GM12873 (cell line): ENCODE measurements around the gene UST.

Experiments
- TF ChIP-seq, protein P1 (sequence below): IDR thresholded peaks from 2 replicates; pipeline ENCODE4 v1.5.1; 2012; ENCODE audit warnings: low read depth, mild to moderate bottlenecking, moderate library complexity, low read length, control low read depth; ENCODE audit not compliant: insufficient read depth; ENCODE audit errors: missing control alignments

UST gene

GRCh38 chr6:149085557-149085938, 338.7 kb downstream of the UST start:
- TF ChIP-seq, protein P1, sequence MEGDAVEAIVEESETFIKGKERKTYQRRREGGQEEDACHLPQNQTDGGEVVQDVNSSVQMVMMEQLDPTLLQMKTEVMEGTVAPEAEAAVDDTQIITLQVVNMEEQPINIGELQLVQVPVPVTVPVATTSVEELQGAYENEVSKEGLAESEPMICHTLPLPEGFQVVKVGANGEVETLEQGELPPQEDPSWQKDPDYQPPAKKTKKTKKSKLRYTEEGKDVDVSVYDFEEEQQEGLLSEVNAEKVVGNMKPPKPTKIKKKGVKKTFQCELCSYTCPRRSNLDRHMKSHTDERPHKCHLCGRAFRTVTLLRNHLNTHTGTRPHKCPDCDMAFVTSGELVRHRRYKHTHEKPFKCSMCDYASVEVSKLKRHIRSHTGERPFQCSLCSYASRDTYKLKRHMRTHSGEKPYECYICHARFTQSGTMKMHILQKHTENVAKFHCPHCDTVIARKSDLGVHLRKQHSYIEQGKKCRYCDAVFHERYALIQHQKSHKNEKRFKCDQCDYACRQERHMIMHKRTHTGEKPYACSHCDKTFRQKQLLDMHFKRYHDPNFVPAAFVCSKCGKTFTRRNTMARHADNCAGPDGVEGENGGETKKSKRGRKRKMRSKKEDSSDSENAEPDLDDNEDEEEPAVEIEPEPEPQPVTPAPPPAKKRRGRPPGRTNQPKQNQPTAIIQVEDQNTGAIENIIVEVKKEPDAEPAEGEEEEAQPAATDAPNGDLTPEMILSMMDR: no peak

GRCh38 chr6:149086363-149086762, 339.5 kb downstream of the UST start:
- TF ChIP-seq, protein P1: no peak

DNA sequence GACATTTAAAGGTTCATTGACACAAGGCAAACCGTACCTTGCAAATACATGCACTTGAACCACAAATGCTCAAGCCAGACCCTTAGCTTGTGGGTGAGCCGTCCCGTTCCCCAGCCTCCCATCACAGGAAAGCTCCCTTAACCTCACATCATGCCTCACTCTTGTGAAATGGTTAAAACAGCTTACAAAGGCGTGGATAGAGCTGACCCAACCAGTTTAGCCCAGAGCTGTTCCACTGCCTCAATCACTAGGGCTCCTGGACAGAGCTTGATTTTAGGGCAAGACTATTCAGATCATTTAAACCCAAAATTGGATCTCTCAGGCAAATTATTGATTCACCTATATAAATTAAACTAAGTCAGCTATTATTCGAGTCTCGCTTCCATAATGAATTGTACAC, 341.1 kb downstream of the UST start:
- TF ChIP-seq, protein P1: no peak

DNA sequence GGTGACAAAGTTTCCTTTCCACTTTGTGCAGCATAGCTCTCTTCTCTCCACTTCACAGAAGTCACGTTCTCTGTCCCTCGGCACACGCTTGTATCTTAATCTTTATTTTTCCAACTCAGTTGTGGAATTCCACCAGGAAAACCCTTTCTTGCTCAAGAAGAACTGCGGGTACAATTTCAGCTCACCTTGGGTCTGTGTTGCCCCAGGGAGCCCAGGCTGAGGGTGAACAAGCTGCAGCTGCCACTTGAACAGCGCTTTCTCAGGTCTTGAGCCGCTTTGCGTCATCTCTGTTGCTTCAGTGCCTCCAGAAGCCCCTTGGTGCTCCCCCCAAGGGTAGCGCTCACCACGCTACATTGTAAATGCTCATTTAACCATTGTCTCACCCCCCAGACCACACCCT, 341.5 kb downstream of the UST start:
- TF ChIP-seq, protein P1: no peak

GRCh38 chr6:149089510-149089909, 342.7 kb downstream of the UST start:
- TF ChIP-seq, protein P1: no peak

GRCh38 chr6:149090937-149091336, 344.1 kb downstream of the UST start:
- TF ChIP-seq, protein P1: no peak

- TF ChIP-seq, protein P1: no peak
Observed at GRCh38 chr6:149093643-149094042, 346.8 kb downstream of the UST start.
